GM18873 (cell line): Measurements from ENCODE around the gene ATRIP.
A peak's percentile ranks its signal among the peaks of the same experiment; 100 is the strongest.
"Not testable (repeated sequence)": the region's sequence is repeated elsewhere in the genome, so short reads cannot be mapped to it uniquely, and the experiment has no call there.

Experiments
- ATAC-seq: cut with Tn5 transposase; IDR thresholded peaks from one replicate; pipeline ENCODE4 v1.9.1; 2021; ENCODE audit warnings: mild to moderate bottlenecking, moderate library complexity, moderate number of reproducible peaks; ENCODE audit not compliant: unreplicated experiment, low FRiP score

The ATRIP gene

DNA sequence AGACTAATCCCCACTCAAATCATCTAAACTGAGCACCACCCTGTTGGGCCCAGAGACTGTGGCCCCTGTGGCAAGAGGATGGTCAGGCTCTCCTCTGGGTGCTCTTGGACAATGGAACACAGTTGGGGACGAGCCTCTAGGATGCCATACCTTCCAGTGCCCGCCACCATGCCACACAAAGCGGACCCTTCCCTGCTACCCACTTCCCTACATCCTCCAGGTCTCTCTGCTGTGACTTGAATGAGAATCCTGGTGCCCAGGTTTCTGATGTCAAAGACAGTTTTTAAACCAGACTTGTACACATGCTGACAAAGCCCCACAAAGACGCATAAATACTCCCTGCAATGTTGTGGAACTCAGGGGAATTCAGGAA, 11.3 kb upstream of the ATRIP start:
- no peak for ATAC-seq

DNA sequence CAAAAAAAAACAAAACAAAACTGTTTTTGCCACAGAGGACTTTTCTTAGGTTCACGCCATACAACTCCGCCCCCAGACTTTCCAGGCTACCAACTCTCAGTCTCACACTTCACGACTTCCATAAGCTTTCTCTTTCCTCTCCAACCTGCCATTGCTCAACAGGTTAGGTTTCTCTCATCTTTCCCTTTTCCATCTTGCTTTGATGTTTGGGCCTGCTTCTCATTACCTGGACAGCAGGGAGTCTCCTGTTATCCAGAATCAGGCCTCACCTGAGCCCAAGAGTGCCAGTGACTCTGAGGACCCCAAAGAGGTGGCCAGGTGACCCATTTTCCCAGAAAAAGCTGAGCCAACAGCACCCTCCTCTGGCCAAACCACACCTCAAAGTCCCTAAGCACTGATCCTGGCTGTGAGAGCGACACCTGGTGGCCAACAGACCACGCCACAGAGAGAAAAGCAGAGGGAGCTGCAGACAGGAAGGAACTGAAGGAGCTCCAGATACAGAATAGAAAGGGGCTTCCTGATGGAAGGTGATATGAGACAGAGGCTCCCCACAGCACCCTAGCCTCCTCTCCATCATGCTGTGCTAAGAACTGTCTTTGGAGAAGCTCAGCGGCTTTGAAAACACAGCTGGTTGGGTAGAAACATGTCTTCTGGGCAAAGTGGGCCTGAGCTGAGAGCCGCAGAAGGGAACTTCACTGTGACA, 10.6 kb upstream of the ATRIP start:
- no peak for ATAC-seq

DNA sequence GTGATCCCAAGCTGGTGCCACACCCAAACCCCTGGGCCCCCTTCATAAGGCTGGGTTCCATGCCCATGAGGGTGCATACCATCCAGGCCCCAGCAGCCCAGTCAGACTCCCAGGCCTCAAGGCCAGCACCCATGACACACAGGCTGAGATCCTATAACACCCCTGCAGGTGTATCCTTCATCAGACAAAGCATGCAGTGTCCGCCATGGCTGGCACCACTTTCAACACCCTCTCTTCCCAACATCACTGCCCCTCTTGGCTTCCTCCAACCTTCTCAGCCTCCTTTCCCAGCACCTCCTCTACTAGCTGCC, 10.1 kb upstream of the ATRIP start:
- ATAC-seq: no peak

GRCh38 chr3:48436855-48437254, 9.7 kb upstream of the ATRIP start:
- no peak for ATAC-seq

DNA sequence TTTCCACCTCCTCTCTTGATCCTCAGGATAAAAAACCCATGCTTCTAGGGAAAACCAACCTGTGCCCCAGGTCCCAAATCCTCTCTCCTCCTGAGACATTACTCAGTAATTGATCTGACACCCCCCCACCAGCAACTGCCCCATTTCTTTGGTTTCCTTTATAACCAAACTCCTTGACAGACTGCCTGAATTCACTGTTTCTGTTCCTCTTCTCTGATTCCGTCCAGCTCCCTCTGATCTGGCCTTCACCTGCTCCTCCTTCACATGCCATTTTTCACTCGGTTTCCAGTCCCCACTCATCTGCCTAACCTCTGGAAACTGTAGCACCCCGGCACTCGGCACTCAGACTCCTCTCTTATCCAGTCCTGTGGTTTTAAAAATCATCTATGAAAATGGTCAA, 8.7 kb upstream of the ATRIP start:
- no peak for ATAC-seq

- ATAC-seq: peak; percentile 89
These were observed 6.5 kb upstream of the ATRIP start, which contains the start of the genes CCDC51 and TMA7 for GRCh38 chr3:48439820-48440589. Gene CCDC51 (minus strand): TSS chr3:48440119. CDS start chr3:48435128, 4,991 bp downstream. Gene TMA7 (plus strand): TSS chr3:48440257. CDS start chr3:48440297, 40 bp downstream.

- no peak for ATAC-seq
These were observed 6.0 kb upstream of the ATRIP start for GRCh38 chr3:48440590-48440958.

GRCh38 chr3:48441940-48442339, 4.6 kb upstream of the ATRIP start:
- ATAC-seq: no peak

DNA sequence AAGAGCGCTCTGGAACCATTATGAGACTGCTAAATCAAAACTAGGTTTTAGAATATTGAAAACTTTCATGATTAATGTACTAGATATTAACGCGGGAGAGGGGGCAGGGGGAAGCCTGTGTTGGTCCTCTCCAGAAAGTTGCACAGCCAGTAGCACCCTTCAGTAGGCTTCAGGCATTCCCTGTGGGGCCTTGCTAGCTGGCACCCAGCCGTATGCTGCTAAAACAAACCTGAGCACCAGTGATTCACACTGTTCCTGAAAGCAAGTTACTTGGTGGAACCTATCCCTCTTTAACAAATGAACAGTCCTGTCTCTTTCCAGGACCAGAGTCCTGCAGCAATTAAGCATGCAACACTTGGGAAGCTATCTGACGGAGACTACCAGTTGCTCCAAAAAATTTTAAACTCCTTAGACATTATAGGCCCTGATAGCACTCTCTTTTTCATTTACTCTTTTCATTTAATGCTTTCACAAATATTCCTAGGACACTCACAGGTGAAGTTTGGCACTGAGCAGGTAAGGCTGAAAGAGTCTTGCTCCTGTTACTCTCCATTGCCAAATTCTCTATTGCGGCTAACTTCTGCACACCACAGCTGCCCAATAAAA, 1.2 kb upstream of the ATRIP start:
- ATAC-seq: no peak

DNA sequence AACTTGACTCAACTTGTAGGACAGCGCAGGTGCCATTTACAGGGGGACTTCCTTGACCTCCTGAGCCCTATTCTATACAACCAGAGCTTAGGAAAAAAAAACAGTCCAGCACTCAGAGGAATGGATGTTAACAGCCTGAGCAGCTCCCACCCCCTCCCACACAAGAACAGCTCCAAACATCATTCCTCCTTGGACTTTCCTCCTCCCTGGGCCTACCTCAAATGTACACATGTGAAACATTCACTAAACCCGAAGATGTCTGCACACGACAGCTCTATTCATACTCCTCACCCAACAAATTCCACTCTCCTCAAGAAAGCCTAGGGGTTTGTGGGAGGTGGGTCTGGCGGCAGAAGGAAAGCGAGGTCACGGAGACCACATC, 503 bp upstream of the ATRIP start:
- no peak for ATAC-seq

DNA sequence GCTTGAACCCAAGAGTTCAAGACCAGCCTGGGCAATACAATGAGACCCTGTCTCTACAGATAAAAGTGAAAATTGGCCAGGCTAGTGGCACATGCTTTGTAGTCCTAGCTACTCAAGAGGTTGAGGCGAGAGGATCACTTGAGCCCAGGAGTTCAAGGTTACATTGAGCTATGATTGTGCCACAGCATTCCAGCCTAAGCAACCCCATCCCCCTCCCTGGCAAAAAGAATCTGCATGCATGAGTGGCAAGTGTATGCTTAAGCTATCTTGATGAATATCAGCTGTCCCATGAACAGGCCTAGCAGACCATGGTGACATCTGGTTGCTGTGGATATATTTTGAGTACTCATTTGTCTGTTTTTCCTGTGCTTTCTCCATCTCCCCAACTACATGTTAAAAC, 4.7 kb downstream of the ATRIP start:
- no peak for ATAC-seq

GRCh38 chr3:48456456-48456855, 9.9 kb downstream of the ATRIP start:
- ATAC-seq: no peak

DNA sequence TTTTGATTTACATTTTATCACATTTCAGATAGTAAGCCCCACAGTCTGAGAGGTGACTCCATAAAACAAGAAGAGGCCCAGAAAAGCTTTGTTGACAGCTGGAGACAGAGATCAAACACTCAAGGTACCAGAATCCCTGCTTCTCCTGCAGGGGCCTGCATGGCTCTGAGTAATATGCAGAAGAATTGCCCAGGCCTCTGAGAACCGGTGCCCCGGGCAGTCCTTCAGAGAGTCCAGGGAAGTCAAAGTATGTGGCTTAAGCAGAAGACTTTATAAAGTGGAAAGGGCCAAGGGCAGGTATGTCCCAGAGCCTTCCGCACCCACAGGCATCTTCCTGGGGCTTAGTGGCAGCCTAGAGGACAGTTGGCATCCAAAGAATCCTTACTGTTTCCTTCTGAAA, 12.8 kb downstream of the ATRIP start:
- no peak for ATAC-seq

DNA sequence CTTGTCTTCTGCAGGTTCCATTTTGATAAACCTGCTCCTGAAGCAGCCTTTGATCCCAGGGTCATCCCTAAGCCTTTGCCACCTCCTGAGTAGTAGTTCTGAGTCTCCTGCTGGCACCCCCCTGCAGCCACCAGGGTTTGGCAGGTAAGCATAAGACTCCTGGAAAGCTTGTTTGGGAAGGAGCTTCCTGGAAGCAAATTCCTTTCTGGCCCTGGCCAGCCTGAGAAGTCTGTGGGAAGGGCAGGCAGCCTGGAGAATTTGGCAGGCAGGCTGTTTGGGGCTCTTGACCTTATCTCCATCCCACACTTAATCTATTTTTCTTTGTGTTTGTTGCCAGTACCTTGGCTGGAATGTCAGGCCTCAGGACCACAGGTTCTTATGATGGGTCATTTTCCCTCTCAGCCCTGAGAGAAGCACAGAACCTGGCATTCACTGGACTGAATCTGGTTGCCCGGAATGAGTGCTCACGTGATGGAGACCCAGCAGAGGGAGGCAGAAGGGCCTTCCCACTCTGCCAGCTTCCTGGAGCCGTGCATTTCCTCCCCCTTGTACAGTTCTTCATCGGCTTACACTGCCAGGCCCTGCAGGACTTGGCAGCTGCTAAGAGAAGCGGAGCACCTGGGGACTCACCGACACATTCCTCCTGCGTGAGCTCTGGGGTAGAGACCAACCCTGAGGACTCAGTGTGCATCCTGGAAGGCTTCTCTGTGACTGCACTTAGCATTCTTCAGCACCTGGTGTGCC, 13.4 kb downstream of the ATRIP start:
- no peak for ATAC-seq

GRCh38 chr3:48460517-48460902, 14.0 kb downstream of the ATRIP start:
- ATAC-seq: no peak

- not testable (repeated sequence) for ATAC-seq
These were observed 15.2 kb downstream of the ATRIP start for GRCh38 chr3:48461767-48462166.

- no peak for ATAC-seq
These were observed 17.2 kb downstream of the ATRIP start for GRCh38 chr3:48463703-48464102.

GRCh38 chr3:48464713-48465221, 18.2 kb downstream of the ATRIP start:
- no peak for ATAC-seq

GRCh38 chr3:48465237-48465530, 18.6 kb downstream of the ATRIP start:
- ATAC-seq: no peak

GRCh38 chr3:48465531-48466378, 19.2 kb downstream of the ATRIP start:
- ATAC-seq: peak; percentile 66
